Thyroid gland (tissue), 4 donors: Measurements from ENCODE around the gene CMSS1.

Experiments
- POLR2A ChIP-seq, 2 donors: fragments of 450-650 bp; IDR thresholded peaks; one replicate each; pipeline ENCODE4 v1.6.1; 2017; ENCODE audit warnings: antibody characterized with exemption in 2 of 2, mild to moderate bottlenecking in 2 of 2, moderate library complexity in 1 of 2
- TF ChIP-seq, protein P1 (sequence below), 6 experiments: fragments of 200-600 bp in 3 of 6; fragments of 450-650 bp in 3 of 6; sonication (generic) in 3 of 6; IDR thresholded peaks; one replicate each; pipeline ENCODE4 v1.5.1; 2016 to 2019; ENCODE audit warnings: antibody characterized with exemption in 6 of 6, mild to moderate bottlenecking in 2 of 6, inconsistent platforms in 1 of 6, moderate library complexity in 1 of 6

DNA sequence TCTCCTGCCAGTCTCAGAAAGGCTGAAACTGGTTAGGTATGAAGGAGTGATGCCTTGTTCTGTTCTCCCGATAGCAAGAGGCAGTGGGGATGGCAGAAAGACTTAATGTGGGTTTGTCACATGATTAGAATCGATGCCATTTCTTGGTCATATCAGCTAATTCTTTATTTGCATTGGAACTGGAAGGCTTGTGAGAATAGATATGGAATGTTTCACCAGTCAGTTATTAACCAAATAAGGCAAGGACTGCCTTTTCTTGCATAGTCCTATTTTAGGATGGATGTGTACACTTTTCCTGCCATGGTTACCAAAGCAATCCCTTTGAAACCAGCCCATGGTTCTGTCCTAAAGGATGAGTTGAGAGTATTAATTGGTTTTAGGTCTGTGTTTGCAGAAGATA is 262.9 kb downstream of the CMSS1 start:
- TF ChIP-seq, protein P1, sequence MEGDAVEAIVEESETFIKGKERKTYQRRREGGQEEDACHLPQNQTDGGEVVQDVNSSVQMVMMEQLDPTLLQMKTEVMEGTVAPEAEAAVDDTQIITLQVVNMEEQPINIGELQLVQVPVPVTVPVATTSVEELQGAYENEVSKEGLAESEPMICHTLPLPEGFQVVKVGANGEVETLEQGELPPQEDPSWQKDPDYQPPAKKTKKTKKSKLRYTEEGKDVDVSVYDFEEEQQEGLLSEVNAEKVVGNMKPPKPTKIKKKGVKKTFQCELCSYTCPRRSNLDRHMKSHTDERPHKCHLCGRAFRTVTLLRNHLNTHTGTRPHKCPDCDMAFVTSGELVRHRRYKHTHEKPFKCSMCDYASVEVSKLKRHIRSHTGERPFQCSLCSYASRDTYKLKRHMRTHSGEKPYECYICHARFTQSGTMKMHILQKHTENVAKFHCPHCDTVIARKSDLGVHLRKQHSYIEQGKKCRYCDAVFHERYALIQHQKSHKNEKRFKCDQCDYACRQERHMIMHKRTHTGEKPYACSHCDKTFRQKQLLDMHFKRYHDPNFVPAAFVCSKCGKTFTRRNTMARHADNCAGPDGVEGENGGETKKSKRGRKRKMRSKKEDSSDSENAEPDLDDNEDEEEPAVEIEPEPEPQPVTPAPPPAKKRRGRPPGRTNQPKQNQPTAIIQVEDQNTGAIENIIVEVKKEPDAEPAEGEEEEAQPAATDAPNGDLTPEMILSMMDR (IDR thresholded peaks at IDR 0.05), result no peak
- no peak for TF ChIP-seq POLR2A (IDR thresholded peaks at IDR 0.05)
